Head of caudate nucleus (tissue), 42 donors: Measurements from ENCODE around the gene RAD1.
A peak's percentile ranks its signal among the peaks of the same experiment; 100 is the strongest.

Experiments
- DNase-seq, 42 donors: peaks; one replicate each; pipeline versions ENCODE4 v3.0.0 to v3.0.0-alpha.2; 2020 to 2021; ENCODE audit warnings: mixed read lengths in 7 of 42
- intact Hi-C: fragments of 100-400 bp; cut with DNase I; formaldehyde crosslinking; loops from one replicate; pipeline ENCODE4 v1.15.0; 2022

The RAD1 gene

GRCh38 chr5:34915139-34915855 is at the start of gene RAD1, which contains the start of gene BRIX1:
Gene RAD1, minus strand, starts transcription at chr5:34915504. Its CDS starts 612 bp downstream, at chr5:34914892.
Gene BRIX1, plus strand, starts transcription at chr5:34915711. Its CDS starts 28 bp downstream, at chr5:34915739.
- intact Hi-C loops: loop anchor here (2.0 kb wide), 1 partner anchor 14 kb away; the partner anchor contains the start of gene DNAJC21
- DNase-seq: peak; percentile 93 to 99 (median 98)

GRCh38 chr5:34959323-34959722 is 44.0 kb upstream of the RAD1 start:
- no peak for DNase-seq
- intact Hi-C loops: no loop called here

- intact Hi-C loops: no loop called here
- peak in 11 of 42 donors; percentile 5 to 26 (median 19) for DNase-seq
Measured at GRCh38 chr5:34957857-34958690, 42.8 kb upstream of the RAD1 start.

- intact Hi-C loops: no loop called here
- no peak for DNase-seq
Measured at GRCh38 chr5:34957321-34957720, 42.0 kb upstream of the RAD1 start.

GRCh38 chr5:34944460-34945047 is 29.2 kb upstream of the RAD1 start:
- intact Hi-C loops: no loop called here
- DNase-seq: no peak

GRCh38 chr5:34944044-34944443 is 28.7 kb upstream of the RAD1 start:
- intact Hi-C loops: no loop called here
- DNase-seq: no peak

GRCh38 chr5:34941936-34942335 is 26.6 kb upstream of the RAD1 start:
- intact Hi-C loops: no loop called here

GRCh38 chr5:34932947-34933346 is 17.6 kb upstream of the RAD1 start:
- no peak for DNase-seq
- intact Hi-C loops: no loop called here

More at GRCh38 chr5:34941936-34942335, 26.6 kb upstream of the RAD1 start:
- DNase-seq: no peak

- intact Hi-C loops: no loop called here
Measured at GRCh38 chr5:34930870-34931269, 15.6 kb upstream of the RAD1 start.

GRCh38 chr5:34930462-34930844 is 15.1 kb upstream of the RAD1 start:
- intact Hi-C loops: no loop called here
- no peak for DNase-seq

More at GRCh38 chr5:34930870-34931269, 15.6 kb upstream of the RAD1 start:
- no peak for DNase-seq

- intact Hi-C loops: loop anchor here (2.0 kb wide), 1 partner anchor 15 kb away; the partner anchor contains the start of genes BRIX1 and RAD1
- DNase-seq: peak; percentile 49 to 89 (median 74)
Measured at GRCh38 chr5:34929720-34930461, 14.6 kb upstream of the RAD1 start.

GRCh38 chr5:34929134-34929719 is 13.9 kb upstream of the RAD1 start, which contains the start of gene DNAJC21:
Gene DNAJC21, plus strand, starts transcription at chr5:34929559. Its CDS starts 261 bp downstream, at chr5:34929820.
- intact Hi-C loops: loop anchor here (2.0 kb wide), 1 partner anchor 14 kb away; the partner anchor contains the start of genes BRIX1 and RAD1
- peak; percentile 91 to 100 (median 99) for DNase-seq

GRCh38 chr5:34928267-34928666 is 13.0 kb upstream of the RAD1 start:
- no peak for DNase-seq
- intact Hi-C loops: loop anchor here (2.0 kb wide), 1 partner anchor 13 kb away; the partner anchor contains the start of genes BRIX1 and RAD1

- intact Hi-C loops: loop anchor here (2.0 kb wide), 1 partner anchor 13 kb away; the partner anchor contains the start of genes BRIX1 and RAD1
- no peak for DNase-seq
Measured at GRCh38 chr5:34927785-34928184, 12.5 kb upstream of the RAD1 start.

- intact Hi-C loops: no loop called here
- DNase-seq: no peak
Measured at GRCh38 chr5:34926318-34926888, 11.1 kb upstream of the RAD1 start.

GRCh38 chr5:34924462-34924765 is 9.1 kb upstream of the RAD1 start:
- intact Hi-C loops: no loop called here

GRCh38 chr5:34923694-34924461 is 8.6 kb upstream of the RAD1 start:
- intact Hi-C loops: no loop called here
- DNase-seq: peak in 18 of 42 donors; percentile 12 to 80 (median 49)

More at GRCh38 chr5:34924462-34924765, 9.1 kb upstream of the RAD1 start:
- no peak for DNase-seq
